A673 (cell line): ENCODE data around the gene PTTG2.

Source experiments
- CTCF ChIP-seq: fragments of 300-800, 200-600 bp; sonication (generic); conservative IDR thresholded peaks from 2 replicates; pipeline ENCODE4 v1.5.1; 2017; ENCODE audit warnings: low read depth, mild to moderate bottlenecking, antibody characterized with exemption, low read length, moderate library complexity, mixed read lengths
- EZH2 ChIP-seq: fragments of 200-600 bp; sonication (generic); IDR thresholded peaks from 2 replicates; pipeline ENCODE4 v1.6.1; 2017; ENCODE audit warnings: borderline replicate concordance, low read depth, mild to moderate bottlenecking, mixed read lengths, antibody characterized with exemption, low read length; ENCODE audit not compliant: poor library complexity, severe bottlenecking

DNA sequence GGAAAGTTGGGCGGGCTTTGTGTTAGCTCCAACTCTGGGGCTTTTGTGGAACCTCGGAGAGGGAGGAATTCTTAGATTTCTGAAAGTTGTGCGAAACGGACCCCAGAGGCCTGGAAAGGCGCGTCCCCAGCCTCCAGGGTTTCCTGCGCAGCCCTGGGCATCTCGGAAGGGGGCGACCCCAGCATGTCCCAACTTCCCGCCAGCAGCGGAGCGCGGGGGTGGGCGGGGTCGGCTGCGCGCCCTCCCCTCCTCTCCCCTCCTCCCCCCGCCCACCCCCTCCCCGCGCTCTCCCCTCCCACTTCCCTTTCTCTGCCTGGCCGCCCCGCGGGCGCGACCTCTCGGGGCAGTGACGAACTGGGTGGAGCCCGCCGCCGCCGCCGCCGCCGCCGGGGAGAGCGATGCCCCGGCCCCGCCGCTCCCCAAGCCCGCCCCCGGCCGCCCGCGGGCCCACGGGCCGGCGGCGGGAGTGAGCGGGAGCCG is 16.8 kb downstream of the PTTG2 start:
- TF ChIP-seq CTCF (no peak), EZH2 (no peak)
